ENCODE results near the gene CD33. TPM values are rescaled to one million over a fixed set of nuclear protein-coding genes. Genes with fewer than 3 reads are reported as not detected.

Gene CD33
- total RNA-seq, 1 experiment from 2014 or later: 0.13 TPM

DNA sequence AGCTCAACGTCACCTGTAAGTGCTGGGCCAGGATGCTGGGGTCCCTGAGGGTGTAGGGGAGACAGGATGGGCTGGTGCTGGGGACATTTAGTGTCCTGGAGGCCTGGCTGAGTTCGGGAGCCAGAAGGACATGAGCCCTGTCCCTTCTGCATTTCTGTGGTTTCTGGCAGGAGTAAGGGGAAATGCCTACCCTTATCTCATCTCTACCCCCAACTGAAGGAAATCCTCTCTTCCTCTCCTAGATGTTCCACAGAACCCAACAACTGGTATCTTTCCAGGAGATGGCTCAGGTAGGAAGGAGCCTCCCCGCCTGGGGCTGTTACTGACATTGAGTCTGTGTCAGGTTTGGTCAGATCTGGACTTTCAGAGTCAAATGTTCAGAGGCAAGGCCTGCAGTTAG is 1.2 kb downstream of the CD33 start:
- no peak overlapping the region for H3K4me3 ChIP-seq (ENCODE audit: low read depth in 2 of 2, low read length in 2 of 2)
- TF ChIP-seq POLR2AphosphoS5 (IDR thresholded peaks at IDR 0.05; ENCODE audit: low read depth, low read length) (no peak), SIN3A (IDR thresholded peaks at IDR 0.05; ENCODE audit: borderline replicate concordance, insufficient read depth, low read depth, low read length) (no peak), TCF7L2 (IDR thresholded peaks at IDR 0.05; ENCODE audit: low read depth, low read length) (no peak)
- TF ChIP-seq, protein P1, sequence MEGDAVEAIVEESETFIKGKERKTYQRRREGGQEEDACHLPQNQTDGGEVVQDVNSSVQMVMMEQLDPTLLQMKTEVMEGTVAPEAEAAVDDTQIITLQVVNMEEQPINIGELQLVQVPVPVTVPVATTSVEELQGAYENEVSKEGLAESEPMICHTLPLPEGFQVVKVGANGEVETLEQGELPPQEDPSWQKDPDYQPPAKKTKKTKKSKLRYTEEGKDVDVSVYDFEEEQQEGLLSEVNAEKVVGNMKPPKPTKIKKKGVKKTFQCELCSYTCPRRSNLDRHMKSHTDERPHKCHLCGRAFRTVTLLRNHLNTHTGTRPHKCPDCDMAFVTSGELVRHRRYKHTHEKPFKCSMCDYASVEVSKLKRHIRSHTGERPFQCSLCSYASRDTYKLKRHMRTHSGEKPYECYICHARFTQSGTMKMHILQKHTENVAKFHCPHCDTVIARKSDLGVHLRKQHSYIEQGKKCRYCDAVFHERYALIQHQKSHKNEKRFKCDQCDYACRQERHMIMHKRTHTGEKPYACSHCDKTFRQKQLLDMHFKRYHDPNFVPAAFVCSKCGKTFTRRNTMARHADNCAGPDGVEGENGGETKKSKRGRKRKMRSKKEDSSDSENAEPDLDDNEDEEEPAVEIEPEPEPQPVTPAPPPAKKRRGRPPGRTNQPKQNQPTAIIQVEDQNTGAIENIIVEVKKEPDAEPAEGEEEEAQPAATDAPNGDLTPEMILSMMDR (IDR thresholded peaks at IDR 0.05): no peak
- TF ChIP-seq, protein P2, sequence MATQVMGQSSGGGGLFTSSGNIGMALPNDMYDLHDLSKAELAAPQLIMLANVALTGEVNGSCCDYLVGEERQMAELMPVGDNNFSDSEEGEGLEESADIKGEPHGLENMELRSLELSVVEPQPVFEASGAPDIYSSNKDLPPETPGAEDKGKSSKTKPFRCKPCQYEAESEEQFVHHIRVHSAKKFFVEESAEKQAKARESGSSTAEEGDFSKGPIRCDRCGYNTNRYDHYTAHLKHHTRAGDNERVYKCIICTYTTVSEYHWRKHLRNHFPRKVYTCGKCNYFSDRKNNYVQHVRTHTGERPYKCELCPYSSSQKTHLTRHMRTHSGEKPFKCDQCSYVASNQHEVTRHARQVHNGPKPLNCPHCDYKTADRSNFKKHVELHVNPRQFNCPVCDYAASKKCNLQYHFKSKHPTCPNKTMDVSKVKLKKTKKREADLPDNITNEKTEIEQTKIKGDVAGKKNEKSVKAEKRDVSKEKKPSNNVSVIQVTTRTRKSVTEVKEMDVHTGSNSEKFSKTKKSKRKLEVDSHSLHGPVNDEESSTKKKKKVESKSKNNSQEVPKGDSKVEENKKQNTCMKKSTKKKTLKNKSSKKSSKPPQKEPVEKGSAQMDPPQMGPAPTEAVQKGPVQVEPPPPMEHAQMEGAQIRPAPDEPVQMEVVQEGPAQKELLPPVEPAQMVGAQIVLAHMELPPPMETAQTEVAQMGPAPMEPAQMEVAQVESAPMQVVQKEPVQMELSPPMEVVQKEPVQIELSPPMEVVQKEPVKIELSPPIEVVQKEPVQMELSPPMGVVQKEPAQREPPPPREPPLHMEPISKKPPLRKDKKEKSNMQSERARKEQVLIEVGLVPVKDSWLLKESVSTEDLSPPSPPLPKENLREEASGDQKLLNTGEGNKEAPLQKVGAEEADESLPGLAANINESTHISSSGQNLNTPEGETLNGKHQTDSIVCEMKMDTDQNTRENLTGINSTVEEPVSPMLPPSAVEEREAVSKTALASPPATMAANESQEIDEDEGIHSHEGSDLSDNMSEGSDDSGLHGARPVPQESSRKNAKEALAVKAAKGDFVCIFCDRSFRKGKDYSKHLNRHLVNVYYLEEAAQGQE (IDR thresholded peaks at IDR 0.05; ENCODE audit: insufficient read depth in 1 of 2, low read depth in 2 of 2, low read length in 1 of 2): no peak
- ChIA-PET POLR2A (no interaction called here), CTCF (no interaction called here)
- BruUV-seq (replicated peaks): no TSS peak
- no peaks in the 10 kb centered on the region for H3K36me3 ChIP-seq (ENCODE audit: control insufficient read depth, insufficient read depth, low read length)
- H3K27ac ChIP-seq (ENCODE audit: low read length): no peak overlapping the region
- intact Hi-C loops (cut with micrococcal nuclease; ENCODE audit: unreplicated experiment) (no loop called here), in situ Hi-C loops (cut with HindIII; ENCODE audit: low pct_unique_long_range_greater_than_20kb, low sequenced_read_pairs) (no loop called here)
- no peaks in the 10 kb centered on the region for H3K9me3 ChIP-seq (ENCODE audit: control insufficient read depth, insufficient read depth, low read depth, low read length)
- peaks cover 5% of the 10 kb centered on the region; the same call in 1 of the 2 replicates for H3K27me3 ChIP-seq (ENCODE audit: control insufficient read depth, insufficient read depth, low read length)
- H3K4me1 ChIP-seq (ENCODE audit: control insufficient read depth, insufficient read depth, low read length): no peaks in the 10 kb centered on the region
- no peak for ATAC-seq
- DNase-seq (ENCODE audit: low read depth, low spot score): no peak

DNA sequence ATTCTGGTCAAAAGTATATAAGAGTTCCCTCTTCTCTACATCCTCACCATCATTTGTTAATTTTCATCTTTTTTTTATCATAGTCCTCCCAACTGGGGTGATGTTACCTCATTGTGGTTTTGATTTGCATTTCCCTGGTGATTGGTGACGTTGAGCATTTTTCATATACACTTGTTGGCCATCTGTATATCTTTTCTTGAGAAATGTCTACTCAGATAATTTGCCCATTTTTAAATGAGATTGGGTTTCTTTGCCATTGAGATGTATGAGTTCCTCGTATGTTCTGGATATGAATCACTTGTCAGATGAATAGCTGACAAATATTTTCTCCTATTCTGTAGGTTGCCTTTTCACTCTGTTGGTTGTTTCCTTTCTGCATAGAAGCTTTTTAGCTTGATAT is 2.4 kb downstream of the CD33 start:
- POLR2A ChIA-PET: no interaction called here
- CTCF ChIA-PET: no interaction called here

More for the DNA sequence above, 2.4 kb downstream of the CD33 start:
- TF ChIP-seq SIN3A (IDR thresholded peaks at IDR 0.05; ENCODE audit: borderline replicate concordance, insufficient read depth, low read depth, low read length) (no peak), TCF7L2 (IDR thresholded peaks at IDR 0.05; ENCODE audit: low read depth, low read length) (no peak)
- TF ChIP-seq, protein P1 (IDR thresholded peaks at IDR 0.05): no peak
- in situ Hi-C loops (cut with HindIII; ENCODE audit: low pct_unique_long_range_greater_than_20kb, low sequenced_read_pairs) (no loop called here), intact Hi-C loops (cut with micrococcal nuclease; ENCODE audit: unreplicated experiment) (no loop called here)
- Histone ChIP-seq H3K9me3 (ENCODE audit: control insufficient read depth, insufficient read depth, low read depth, low read length) (no peaks in the 10 kb centered on the region), H3K36me3 (ENCODE audit: control insufficient read depth, insufficient read depth, low read length) (no peaks in the 10 kb centered on the region), H3K27ac (ENCODE audit: low read length) (no peak overlapping the region), H3K27me3 (ENCODE audit: control insufficient read depth, insufficient read depth, low read length) (peaks cover 5% of the 10 kb centered on the region; the same call in 1 of the 2 replicates), H3K4me3 (ENCODE audit: low read depth in 2 of 2, low read length in 2 of 2) (no peak overlapping the region), H3K4me1 (ENCODE audit: control insufficient read depth, insufficient read depth, low read length) (no peaks in the 10 kb centered on the region)
- ATAC-seq (no peak), DNase-seq (ENCODE audit: low read depth, low spot score) (no peak)
- no TSS peak for BruUV-seq (replicated peaks)

All from Panc1 (cell line).